H54 (cell line): ENCODE results near the gene NSUN7.

Experiments
- DNase-seq: peaks from one replicate; pipeline ENCODE4 v3.0.0; 2011; ENCODE audit warnings: low spot score, mixed read lengths; ENCODE audit not compliant: insufficient read length
- FAIRE-seq: peaks from 3 replicates; lab custom pipeline; 2011; peaks lifted over from hg19 to GRCh38; lab: Jason Lieb, UNC
- POLR2A ChIP-seq: IDR thresholded peaks from 2 replicates; pipeline ENCODE4 v1.6.1; 2011; ENCODE audit warnings: low read depth, mild to moderate bottlenecking, low read length

Gene NSUN7

GRCh38 chr4:40840985-40841571 is 91.3 kb downstream of the NSUN7 start:
- peak; percentile 67 for DNase-seq
- FAIRE-seq = peak; percentile 67
- no peak for TF ChIP-seq POLR2A

- no peak for TF ChIP-seq POLR2A
- no peak for FAIRE-seq
- DNase-seq = no peak
Measured at GRCh38 chr4:40842318-40842717, 92.6 kb downstream of the NSUN7 start.

- TF ChIP-seq POLR2A = no peak
- DNase-seq = no peak
- no peak for FAIRE-seq
Measured at GRCh38 chr4:40842725-40843423, 93.1 kb downstream of the NSUN7 start.

- no peak for TF ChIP-seq POLR2A
- no peak for FAIRE-seq
- DNase-seq = no peak
Measured at GRCh38 chr4:40843696-40844095, 93.9 kb downstream of the NSUN7 start.

- no peak for DNase-seq
- no peak for FAIRE-seq
- TF ChIP-seq POLR2A = no peak
Measured at GRCh38 chr4:40844261-40844660, 94.5 kb downstream of the NSUN7 start.

GRCh38 chr4:40845154-40845835 is 95.5 kb downstream of the NSUN7 start:
- no peak for TF ChIP-seq POLR2A
- no peak for FAIRE-seq
- no peak for DNase-seq

- DNase-seq (no peak), FAIRE-seq (no peak)
- no peak for TF ChIP-seq POLR2A
Measured at GRCh38 chr4:40846532-40846931, 96.8 kb downstream of the NSUN7 start.

- FAIRE-seq = no peak
- DNase-seq = no peak
- no peak for TF ChIP-seq POLR2A
Measured at GRCh38 chr4:40848251-40848650, 98.5 kb downstream of the NSUN7 start.

GRCh38 chr4:40848940-40849339 is 99.2 kb downstream of the NSUN7 start:
- no peak for FAIRE-seq
- TF ChIP-seq POLR2A = no peak

GRCh38 chr4:40850496-40850895 is 100.7 kb downstream of the NSUN7 start:
- FAIRE-seq (no peak), DNase-seq (no peak)
- TF ChIP-seq POLR2A = no peak

More at GRCh38 chr4:40848940-40849339, 99.2 kb downstream of the NSUN7 start:
- no peak for DNase-seq

GRCh38 chr4:40856277-40856839 is 106.6 kb downstream of the NSUN7 start:
- DNase-seq (no peak), FAIRE-seq (no peak)

GRCh38 chr4:40856840-40857362 is 107.1 kb downstream of the NSUN7 start:
- DNase-seq (no peak), FAIRE-seq (no peak)
- TF ChIP-seq POLR2A = no peak

More at GRCh38 chr4:40856277-40856839, 106.6 kb downstream of the NSUN7 start:
- no peak for TF ChIP-seq POLR2A

GRCh38 chr4:40857956-40858355 is 108.2 kb downstream of the NSUN7 start:
- DNase-seq (no peak), FAIRE-seq (no peak)
- TF ChIP-seq POLR2A = no peak

- DNase-seq = no peak
- no peak for FAIRE-seq
- TF ChIP-seq POLR2A = no peak
Measured at GRCh38 chr4:40858962-40859361, 109.2 kb downstream of the NSUN7 start.
